H1 (cell line): Measurements from ENCODE around the gene KLHL7. TPM values are rescaled to one million over a fixed set of nuclear protein-coding genes. Genes with fewer than 3 reads are reported as not detected.

Source experiments
- CTCF ChIA-PET: fragments of 300-600 bp; sonication (Branson Sonifier 250); formaldehyde crosslinking; loops from one replicate; lab custom pipeline; 2021; ENCODE audit not compliant: partially characterized antibody; lab: Charles Lee
- POLR2A ChIA-PET: fragments of 300-600 bp; sonication (Branson Sonifier 250); formaldehyde crosslinking; loops from one replicate; lab custom pipeline; 2021; ENCODE audit warnings: inconsistent platforms; ENCODE audit not compliant: partially characterized antibody; lab: Charles Lee
- DNase-seq, 2 experiments: peaks; one replicate each; pipeline versions ENCODE4 v3.0.0 to v3.0.0-alpha.2; 2010 to 2022; ENCODE audit warnings: low spot score in 2 of 2, low read depth in 1 of 2, mixed read lengths in 1 of 2
- FAIRE-seq: peaks from 2 replicates; lab custom pipeline; 2011; peaks lifted over from hg19 to GRCh38; lab: Jason Lieb, UNC
- H2AFZ ChIP-seq: 2 replicates; pipeline ENCODE4 v1.8.1; 2012; ENCODE audit warnings: low read length, inconsistent platforms
- H2AK5ac ChIP-seq: 2 replicates; pipeline ENCODE4 v1.6.1; 2013; ENCODE audit warnings: low read depth, low read length
- H2BK120ac ChIP-seq: replicated peaks from 2 replicates; pipeline ENCODE3; 2013; ENCODE audit warnings: low read depth, low read length, inconsistent platforms
- H2BK12ac ChIP-seq: 2 replicates; pipeline ENCODE4 v1.6.1; 2013; ENCODE audit warnings: low read depth, low read length
- H2BK15ac ChIP-seq: 2 replicates; pipeline ENCODE4 v1.6.1; 2013; ENCODE audit warnings: low read length
- H2BK20ac ChIP-seq: 2 replicates; pipeline ENCODE4 v1.6.1; 2013; ENCODE audit warnings: low read length
- H2BK5ac ChIP-seq: 2 replicates; pipeline ENCODE4 v1.6.1; 2013; ENCODE audit warnings: low read depth, low read length
- H3K14ac ChIP-seq: 2 replicates; pipeline ENCODE4 v1.6.1; 2013; ENCODE audit warnings: inconsistent platforms; ENCODE audit not compliant: insufficient read length
- H3K18ac ChIP-seq: 2 replicates; pipeline ENCODE4 v1.6.1; 2013; ENCODE audit warnings: low read length; ENCODE audit errors: extremely low read depth
- H3K23ac ChIP-seq: 2 replicates; pipeline ENCODE4 v1.6.1; 2013; ENCODE audit warnings: inconsistent platforms; ENCODE audit not compliant: insufficient read length
- H3K23me2 ChIP-seq: 2 replicates; pipeline ENCODE4 v1.6.1; 2013; ENCODE audit warnings: low read depth, low read length
- H3K27ac ChIP-seq: 2 replicates; pipeline ENCODE4 v1.6.1; 2011; ENCODE audit warnings: low read depth, low read length, inconsistent platforms
- H3K27me3 ChIP-seq, 4 experiments: replicated peaks in 1 of 4; 1 replicate in 1 of 4; 2 replicates in 3 of 4; pipeline versions ENCODE4 v1.6.1 to v1.8.1; 2011 to 2013; ENCODE audit warnings: low read length in 3 of 4, mild to moderate bottlenecking in 3 of 4, inconsistent platforms in 2 of 4, mixed read lengths in 2 of 4, moderate library complexity in 1 of 4; ENCODE audit not compliant: control insufficient read depth in 3 of 4, insufficient read depth in 3 of 4; ENCODE audit errors: extremely low read depth in 1 of 4
- H3K36me3 ChIP-seq, 4 experiments: 2 replicates each; pipeline versions ENCODE4 v1.6.1 to v1.8.1; 2011 to 2013; ENCODE audit warnings: mild to moderate bottlenecking in 4 of 4, low read length in 3 of 4, moderate library complexity in 2 of 4, control low read depth in 1 of 4, inconsistent platforms in 1 of 4; ENCODE audit not compliant: insufficient read depth in 4 of 4, control insufficient read depth in 2 of 4
- H3K4ac ChIP-seq: replicated peaks from 2 replicates; pipeline ENCODE3; 2013; ENCODE audit warnings: low read length, low read depth, mixed read lengths, inconsistent platforms; ENCODE audit not compliant: insufficient read length
- H3K4me1 ChIP-seq, 4 experiments: replicated peaks in 1 of 4; 1 replicate in 1 of 4; 2 replicates in 3 of 4; pipeline versions ENCODE4 v1.6.1 to v1.8.1; 2011 to 2013; ENCODE audit warnings: low read length in 3 of 4, inconsistent platforms in 2 of 4, mixed read lengths in 1 of 4; ENCODE audit not compliant: insufficient read depth in 4 of 4, control insufficient read depth in 3 of 4
- H3K4me2 ChIP-seq, 2 experiments: 2 replicates each; pipeline versions ENCODE4 v1.6.1 to v1.8.1; 2011 to 2013; ENCODE audit warnings: low read depth in 2 of 2, low read length in 2 of 2, control low read depth in 1 of 2, inconsistent platforms in 1 of 2, mild to moderate bottlenecking in 1 of 2; ENCODE audit not compliant: insufficient read depth in 1 of 2
- H3K4me3 ChIP-seq, 4 experiments: fragments of 200-600, 300-600 bp in 1 of 4; sonication (generic), shearing (Covaris generic), sonication (Bioruptor Twin) in 1 of 4; 2 replicates each; pipeline versions ENCODE4 v1.5.1 to v1.8.1; 2011 to 2016; ENCODE audit warnings: low read length in 4 of 4, low read depth in 3 of 4, control low read depth in 2 of 4, inconsistent platforms in 2 of 4, mild to moderate bottlenecking in 2 of 4, mixed read lengths in 1 of 4, moderate library complexity in 1 of 4; ENCODE audit not compliant: insufficient read depth in 2 of 4; ENCODE audit errors: extremely low read depth in 1 of 4
- H3K56ac ChIP-seq: replicated peaks from 2 replicates; pipeline ENCODE3; 2013; ENCODE audit warnings: low read depth, mild to moderate bottlenecking, mixed read lengths, low read length, inconsistent platforms; ENCODE audit not compliant: insufficient read length
- H3K79me1 ChIP-seq: 2 replicates; pipeline ENCODE4 v1.6.1; 2013; ENCODE audit warnings: low read depth, low read length, control low read depth
- H3K79me2 ChIP-seq, 2 experiments: 2 replicates each; pipeline versions ENCODE4 v1.6.1 to v1.8.1; 2012 to 2013; ENCODE audit warnings: low read length in 2 of 2, mild to moderate bottlenecking in 2 of 2, inconsistent platforms in 1 of 2; ENCODE audit not compliant: insufficient read depth in 2 of 2, control insufficient read depth in 1 of 2
- H3K9ac ChIP-seq, 4 experiments: replicated peaks in 1 of 4; 1 replicate in 1 of 4; 2 replicates in 3 of 4; pipeline versions ENCODE4 v1.6.1 to v1.8.1; 2011 to 2013; ENCODE audit warnings: low read depth in 3 of 4, low read length in 3 of 4, control low read depth in 2 of 4, mild to moderate bottlenecking in 2 of 4, moderate library complexity in 2 of 4, inconsistent platforms in 1 of 4; ENCODE audit errors: extremely low read depth in 1 of 4
- H3K9me3 ChIP-seq, 2 experiments: 2 replicates each; pipeline versions ENCODE4 v1.6.1 to v1.8.1; 2012 to 2013; ENCODE audit warnings: mild to moderate bottlenecking in 2 of 2, moderate library complexity in 2 of 2, control low read depth in 1 of 2, inconsistent platforms in 1 of 2, low read depth in 1 of 2, low read length in 1 of 2, mixed read lengths in 1 of 2; ENCODE audit not compliant: insufficient read depth in 2 of 2
- H4K20me1 ChIP-seq, 2 experiments: replicated peaks in 1 of 2; 2 replicates each; pipeline versions ENCODE3 to v1.8.1; 2011 to 2013; ENCODE audit warnings: inconsistent platforms in 2 of 2, low read length in 2 of 2, mild to moderate bottlenecking in 1 of 2; ENCODE audit not compliant: insufficient read depth in 2 of 2, control insufficient read depth in 1 of 2
- H4K5ac ChIP-seq: 2 replicates; pipeline ENCODE4 v1.6.1; 2013; ENCODE audit warnings: low read length, low read depth, mixed read lengths, inconsistent platforms; ENCODE audit not compliant: insufficient read length
- H4K8ac ChIP-seq: 2 replicates; pipeline ENCODE4 v1.8.0; 2013; ENCODE audit warnings: mild to moderate bottlenecking, moderate library complexity, low read length, inconsistent platforms; ENCODE audit not compliant: insufficient read depth; ENCODE audit errors: extremely low read depth
- H4K91ac ChIP-seq: replicated peaks from 2 replicates; pipeline ENCODE3; 2013; ENCODE audit warnings: low read length, mixed read lengths, inconsistent platforms; ENCODE audit not compliant: insufficient read length
- BACH1 ChIP-seq: IDR thresholded peaks from 2 replicates; pipeline ENCODE4 v1.6.1; 2012; ENCODE audit warnings: low read length, improper control_type of control experiment
- CBX5 ChIP-seq: fragments of 300-800, 300-1000 bp; sonication (generic); IDR thresholded peaks from 2 replicates; pipeline ENCODE4 v1.7.1; 2016; ENCODE audit warnings: antibody characterized with exemption, low read length, low read depth
- CHD1 ChIP-seq: IDR thresholded peaks from 2 replicates; pipeline ENCODE4 v1.6.1; 2012; ENCODE audit warnings: low read depth, low read length, improper control_type of control experiment
- EZH2 ChIP-seq: fragments of 200-600 bp; sonication (generic); IDR thresholded peaks from 2 replicates; pipeline ENCODE4 v1.7.1; 2012; ENCODE audit warnings: low read depth, mild to moderate bottlenecking, moderate library complexity, low read length, inconsistent platforms; ENCODE audit not compliant: severe bottlenecking
- FOSL1 ChIP-seq: IDR thresholded peaks from 2 replicates; pipeline ENCODE4 v1.6.1; 2011; ENCODE audit warnings: mild to moderate bottlenecking, low read depth, low read length, moderate library complexity; ENCODE audit not compliant: insufficient read depth
- GABPA ChIP-seq: IDR thresholded peaks from 2 replicates; pipeline ENCODE4 v1.6.1; 2011; ENCODE audit warnings: mild to moderate bottlenecking, low read length, moderate library complexity, borderline replicate concordance; ENCODE audit not compliant: insufficient read depth
- GTF2F1 ChIP-seq: IDR thresholded peaks from 2 replicates; pipeline ENCODE4 v1.6.1; 2012; ENCODE audit warnings: low read depth, low read length, improper control_type of control experiment, borderline replicate concordance
- PHF8 ChIP-seq: fragments of 200-600 bp; sonication (generic); conservative IDR thresholded peaks from 2 replicates; pipeline ENCODE4 v1.7.1; 2012; ENCODE audit warnings: low read depth, mild to moderate bottlenecking, inconsistent platforms, low read length, moderate library complexity
- POLR2AphosphoS5 ChIP-seq: IDR thresholded peaks from 2 replicates; pipeline ENCODE4 v1.6.1; 2011; ENCODE audit warnings: low read depth, low read length
- RAD21 ChIP-seq, 2 experiments: IDR thresholded peaks in 1 of 2; conservative IDR thresholded peaks in 1 of 2; 2 replicates each; pipeline ENCODE4 v1.6.1; 2011; ENCODE audit warnings: low read depth in 2 of 2, low read length in 2 of 2, improper control_type of control experiment in 1 of 2, inconsistent platforms in 1 of 2, mild to moderate bottlenecking in 1 of 2, moderate library complexity in 1 of 2
- SP4 ChIP-seq: IDR thresholded peaks from 2 replicates; pipeline ENCODE4 v1.6.1; 2012; ENCODE audit warnings: low read length, inconsistent platforms
- WGBS, 2 experiments: shearing (Covaris generic) in 1 of 2; methylation state at CpG; one replicate each; pipeline versions ENCODE4 v1.1.6 to v1.1.7; 2013 to 2015; ENCODE audit warnings: low lambda C conversion rate in 2 of 2, mixed read lengths in 2 of 2, inconsistent platforms in 1 of 2, low coverage in 1 of 2, missing lambda C conversion rate in 1 of 2; ENCODE audit not compliant: insufficient replicate concordance in 2 of 2, insufficient coverage in 1 of 2, insufficient read length in 1 of 2; ENCODE audit errors: extremely low coverage in 1 of 2, missing lambda C conversion rate in 1 of 2; 5-methylcytosine and 5-hydroxymethylcytosine counted together
- polyA plus RNA-seq, 7 experiments: library from polyadenylated mRNA; depleted of rRNA in 3 of 7; stranded (reverse) in 5 of 7; unstranded in 2 of 7; fragments of >200 nt in 5 of 7; fragments of 200-250 nt in 2 of 7; gene quantifications; 1 replicate in 5 of 7; 2 replicates in 1 of 7; 4 replicates in 1 of 7; pipeline versions ENCODE4 v1.2.1 to v1.2.3, GENCODE V29; 2011 to 2013; ENCODE audit warnings: missing spikeins in 2 of 7, mixed read lengths in 2 of 7
- total RNA-seq: library from RNA; stranded (reverse); fragmentation: NEBNext Ultra II Directional; extraction: Animal tissue kit (Norgen Biotek cat#: 25700); gene quantifications from 2 replicates; pipeline ENCODE4 v1.2.1, GENCODE V29; 2021
- TF ChIP-seq, protein P1 (sequence below), 3 experiments: IDR thresholded peaks; 1 replicate in 2 of 3; 2 replicates in 1 of 3; pipeline versions ENCODE4 v1.5.1 to v1.6.1; 2011; ENCODE audit warnings: low read length in 3 of 3, mild to moderate bottlenecking in 3 of 3, inconsistent platforms in 2 of 3, low read depth in 1 of 3, moderate library complexity in 1 of 3; ENCODE audit not compliant: insufficient read depth in 1 of 3; ENCODE audit errors: control extremely low read depth in 1 of 3

The KLHL7 gene
- total and polyA plus RNA-seq, 2 of the 8 experiments (the other 6 are each of a cell fraction or from before 2014, with no cell fraction given), result 65.3 to 115 TPM

DNA sequence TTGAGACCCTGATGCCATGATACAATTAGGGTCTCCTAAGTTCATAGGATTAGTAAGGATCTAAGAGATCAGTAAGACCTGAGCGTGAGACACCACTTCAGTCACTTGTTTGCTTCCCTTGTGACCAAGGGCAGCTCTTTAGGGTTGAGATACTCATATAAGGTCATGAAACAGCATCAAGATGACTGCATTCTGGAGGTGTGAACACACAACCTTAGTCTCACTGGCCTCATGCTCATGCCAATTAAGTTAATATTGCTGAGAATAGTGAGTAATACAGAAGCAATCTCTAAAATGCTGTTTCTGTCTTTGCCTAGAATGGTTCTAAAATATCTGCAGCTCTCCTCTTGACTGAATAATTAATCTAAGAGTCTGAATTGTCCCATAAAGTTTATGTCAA, 39.6 kb upstream of the KLHL7 start:
- Histone ChIP-seq H3K27me3 (no peaks in the 10 kb centered on the region), H3K36me3 (no peaks in the 10 kb centered on the region), H2BK120ac (no peak overlapping the region), H3K23ac (no peak overlapping the region), H3K4me3 (no peak overlapping the region), H3K79me1 (no peaks in the 10 kb centered on the region), H3K9me3 (no peaks in the 10 kb centered on the region), H4K5ac (no peak overlapping the region), H2BK5ac (no peak overlapping the region), H3K23me2 (no peaks in the 10 kb centered on the region), H2BK15ac (no peak overlapping the region), H4K91ac (no peak overlapping the region), H3K4ac (no peak overlapping the region), H2BK12ac (no peak overlapping the region), H4K20me1 (no peaks in the 10 kb centered on the region), H4K8ac (no peak overlapping the region), H3K56ac (no peak overlapping the region), H3K79me2 (no peaks in the 10 kb centered on the region), H3K4me1 (no peaks in the 10 kb centered on the region; a peak in 1 of 7 replicates), H3K4me2 (no peak overlapping the region), H2AFZ (no peak overlapping the region), H3K9ac (no peak overlapping the region), H2BK20ac (no peak overlapping the region), H3K14ac (no peak overlapping the region), H2AK5ac (no peak overlapping the region), H3K18ac (no peak overlapping the region), H3K27ac (no peak overlapping the region)
- DNase-seq (no peak), FAIRE-seq (no peak)
- 84% methylated on average over 1 of the region's 1 CpG; no CpG with 5 or more reads in 1 of the 2 experiments for WGBS, 2 experiments
- POLR2A ChIA-PET, result no interaction called here
- CTCF ChIA-PET, result interaction anchor here (1.0 kb wide), 2 partner anchors 9 to 11 kb away, joined by 3 read pairs; no protein-coding TSS in a partner anchor
- TF ChIP-seq RAD21 (IDR thresholded peaks at IDR 0.05 in 1 of 2, conservative IDR thresholded peaks at IDR 0.05 in 1 of 2; ENCODE audit: low read depth in 2 of 2, low read length in 2 of 2), result no peak
- TF ChIP-seq FOSL1, result no peak
- no peak for TF ChIP-seq GTF2F1
- no peak for TF ChIP-seq CHD1
- TF ChIP-seq BACH1, result no peak
- no peak for TF ChIP-seq POLR2AphosphoS5
- TF ChIP-seq CBX5, result no peak
- TF ChIP-seq, protein P1, sequence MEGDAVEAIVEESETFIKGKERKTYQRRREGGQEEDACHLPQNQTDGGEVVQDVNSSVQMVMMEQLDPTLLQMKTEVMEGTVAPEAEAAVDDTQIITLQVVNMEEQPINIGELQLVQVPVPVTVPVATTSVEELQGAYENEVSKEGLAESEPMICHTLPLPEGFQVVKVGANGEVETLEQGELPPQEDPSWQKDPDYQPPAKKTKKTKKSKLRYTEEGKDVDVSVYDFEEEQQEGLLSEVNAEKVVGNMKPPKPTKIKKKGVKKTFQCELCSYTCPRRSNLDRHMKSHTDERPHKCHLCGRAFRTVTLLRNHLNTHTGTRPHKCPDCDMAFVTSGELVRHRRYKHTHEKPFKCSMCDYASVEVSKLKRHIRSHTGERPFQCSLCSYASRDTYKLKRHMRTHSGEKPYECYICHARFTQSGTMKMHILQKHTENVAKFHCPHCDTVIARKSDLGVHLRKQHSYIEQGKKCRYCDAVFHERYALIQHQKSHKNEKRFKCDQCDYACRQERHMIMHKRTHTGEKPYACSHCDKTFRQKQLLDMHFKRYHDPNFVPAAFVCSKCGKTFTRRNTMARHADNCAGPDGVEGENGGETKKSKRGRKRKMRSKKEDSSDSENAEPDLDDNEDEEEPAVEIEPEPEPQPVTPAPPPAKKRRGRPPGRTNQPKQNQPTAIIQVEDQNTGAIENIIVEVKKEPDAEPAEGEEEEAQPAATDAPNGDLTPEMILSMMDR (IDR thresholded peaks at IDR 0.05; ENCODE audit: control extremely low read depth in 1 of 3, insufficient read depth in 1 of 3, low read depth in 1 of 3, low read length in 3 of 3), result no peak
- TF ChIP-seq GABPA, result no peak
- no peak for TF ChIP-seq PHF8
- no peak for TF ChIP-seq EZH2
- no peak for TF ChIP-seq SP4
